GM18907 (cell line): ENCODE data around the gene CXCL16.
A peak's percentile ranks its signal among the peaks of the same experiment; 100 is the strongest.

ENCODE experiments used
- ATAC-seq: cut with Tn5 transposase; IDR thresholded peaks from one replicate; pipeline ENCODE4 v1.9.1; 2021; ENCODE audit warnings: mild to moderate bottlenecking, moderate library complexity; ENCODE audit not compliant: unreplicated experiment

Gene CXCL16, protein sequence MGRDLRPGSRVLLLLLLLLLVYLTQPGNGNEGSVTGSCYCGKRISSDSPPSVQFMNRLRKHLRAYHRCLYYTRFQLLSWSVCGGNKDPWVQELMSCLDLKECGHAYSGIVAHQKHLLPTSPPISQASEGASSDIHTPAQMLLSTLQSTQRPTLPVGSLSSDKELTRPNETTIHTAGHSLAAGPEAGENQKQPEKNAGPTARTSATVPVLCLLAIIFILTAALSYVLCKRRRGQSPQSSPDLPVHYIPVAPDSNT

DNA sequence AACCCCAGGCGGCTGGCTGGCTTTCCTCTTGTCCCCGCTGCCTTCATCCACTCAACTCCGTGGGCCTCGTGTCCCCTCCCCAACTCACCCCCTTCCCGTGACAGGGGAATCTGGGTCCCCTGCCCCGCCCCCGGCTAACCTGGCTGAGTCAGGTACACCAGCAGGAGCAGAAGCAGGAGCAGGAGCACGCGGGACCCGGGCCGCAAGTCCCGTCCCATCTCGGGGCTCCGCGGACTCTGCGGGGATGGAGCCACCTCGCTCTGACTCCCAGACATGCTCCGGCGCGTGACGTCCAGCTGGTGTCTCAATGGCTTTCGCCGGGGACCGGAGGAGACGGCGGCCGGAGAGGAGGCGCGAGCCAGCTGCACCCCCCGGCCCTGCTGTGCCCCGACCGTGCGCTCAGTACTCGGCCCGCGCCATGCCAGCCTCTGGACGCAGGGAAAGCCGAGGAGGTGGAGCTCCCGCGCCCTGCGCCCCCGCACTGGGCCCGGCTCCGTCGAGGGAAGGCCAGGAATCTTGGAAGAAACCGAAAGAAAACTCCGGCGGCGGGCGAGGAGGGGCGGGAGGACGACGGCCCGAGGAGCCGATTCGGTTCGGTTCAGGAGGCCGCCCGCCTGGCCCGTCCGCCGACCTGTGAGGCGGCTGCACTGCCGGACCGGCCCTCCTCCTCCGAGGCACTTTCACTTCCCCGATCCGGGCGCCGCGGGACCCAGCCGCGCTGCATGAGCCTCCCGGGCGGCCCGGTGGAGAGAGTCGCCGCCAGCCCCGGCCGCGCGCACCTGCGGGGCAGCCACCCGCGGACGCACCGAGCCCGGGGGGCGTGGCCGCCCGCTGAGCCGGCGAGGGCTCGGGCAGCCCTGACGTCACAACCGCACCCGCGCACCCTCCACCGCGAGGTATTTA is at the start of gene CXCL16, which contains the start of gene ZMYND15:
Gene CXCL16, minus strand, starts transcription at position 807 of the 903 bp plus-strand sequence. Its CDS starts 589 bp downstream, at position 218.
Gene ZMYND15, plus strand, starts transcription at position 712 of the 903 bp plus-strand sequence. CDS start 716 bp downstream, outside the sequence.
- peak; percentile 46 for ATAC-seq

DNA sequence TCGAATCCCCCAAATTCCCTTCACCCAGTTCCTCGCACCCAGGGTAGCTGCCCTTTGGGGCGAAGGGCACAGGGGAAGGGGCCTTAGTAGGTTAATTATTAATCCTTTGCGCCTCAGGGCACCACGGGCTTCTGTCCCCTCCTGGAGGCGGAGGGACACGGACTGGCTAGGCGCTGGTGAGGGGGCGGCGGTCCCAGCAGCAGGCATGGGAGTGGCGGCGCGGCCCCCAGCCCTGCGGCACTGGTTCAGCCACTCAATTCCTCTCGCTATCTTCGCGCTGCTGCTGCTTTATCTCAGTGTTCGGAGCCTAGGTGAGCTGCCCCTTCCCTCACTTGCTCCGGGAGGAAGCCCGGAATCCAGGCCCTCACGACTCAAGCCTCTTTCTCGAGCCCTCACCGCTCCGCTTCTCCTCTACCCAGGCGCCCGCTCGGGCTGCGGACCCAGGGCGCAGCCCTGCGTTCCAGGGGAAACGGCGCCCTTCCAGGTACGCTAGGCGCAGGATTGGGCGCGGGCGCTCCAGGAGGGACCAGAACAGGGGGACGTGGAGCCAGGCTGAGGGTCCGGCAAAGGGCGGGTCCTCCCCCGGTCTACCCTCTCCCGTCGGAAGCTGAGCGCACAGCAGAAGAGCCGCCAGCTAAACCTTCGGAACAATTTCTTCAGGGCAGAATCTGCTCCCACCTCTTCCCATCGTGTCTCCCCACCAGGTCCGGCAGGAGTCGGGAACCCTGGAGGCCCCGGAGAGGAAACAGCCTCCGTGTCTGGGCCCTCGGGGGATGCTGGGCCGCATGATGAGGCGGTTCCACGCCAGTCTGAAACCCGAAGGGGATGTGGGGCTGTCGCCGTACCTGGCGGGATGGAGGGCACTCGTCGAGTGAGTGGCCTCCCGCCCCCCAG is 49.3 kb upstream of the CXCL16 start, which contains the start of gene GLTPD2:
Gene GLTPD2, plus strand, starts transcription at position 158 of the 894 bp plus-strand sequence. Its CDS starts 48 bp downstream, at position 206.
- ATAC-seq, result no peak

GRCh38 chr17:4788159-4788806 is 48.6 kb upstream of the CXCL16 start:
- no peak for ATAC-seq

GRCh38 chr17:4786516-4786915 is 46.8 kb upstream of the CXCL16 start:
- no peak for ATAC-seq

GRCh38 chr17:4786106-4786511 is 46.4 kb upstream of the CXCL16 start, which contains the start of gene VMO1:
TSS of gene VMO1 (minus strand) at chr17:4786364. CDS start at chr17:4786352, 12 bp downstream.
- ATAC-seq, result no peak

DNA sequence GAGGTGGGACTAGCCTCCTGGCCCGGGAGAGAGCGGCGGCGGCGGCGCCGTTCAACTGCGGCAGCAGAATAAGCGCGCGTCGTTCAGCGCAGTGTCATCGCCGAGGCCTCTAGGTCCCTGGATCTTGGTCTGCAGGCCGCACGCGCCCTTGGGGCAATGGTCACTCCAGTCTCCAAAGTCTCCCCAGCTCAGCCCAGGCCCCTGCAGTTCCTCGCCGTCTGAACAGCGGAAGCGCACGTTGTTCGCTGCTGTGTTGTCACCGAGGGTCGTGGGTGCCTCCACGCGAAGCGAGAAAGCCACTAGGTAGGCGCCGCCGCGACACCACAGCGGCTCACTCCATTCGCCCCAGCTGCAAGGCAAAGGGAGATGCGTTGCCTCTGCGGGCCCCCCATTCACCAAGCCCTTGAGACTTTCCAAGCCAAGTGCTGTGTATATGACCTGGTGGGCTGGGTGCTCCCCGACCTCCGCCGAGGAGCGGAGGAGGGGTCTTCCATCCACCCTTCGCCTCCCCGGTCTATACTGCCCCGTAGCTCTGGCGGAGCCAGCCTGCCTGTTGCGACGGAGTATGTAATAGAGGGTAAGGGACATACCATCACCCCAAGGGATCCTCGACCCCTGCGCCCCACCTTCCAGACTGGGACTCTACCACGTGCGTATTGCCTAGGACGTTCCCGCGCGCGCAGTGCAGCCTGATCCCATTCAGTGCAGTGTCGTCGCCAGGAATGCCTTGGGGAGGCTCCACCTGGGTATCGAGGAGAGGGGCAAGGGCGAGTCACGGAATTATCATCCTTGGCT is 45.8 kb upstream of the CXCL16 start:
- ATAC-seq, result no peak

- no peak for ATAC-seq
Measured at GRCh38 chr17:4782652-4783051, 42.9 kb upstream of the CXCL16 start.

- no peak for ATAC-seq
Measured at GRCh38 chr17:4780325-4780955, 40.7 kb upstream of the CXCL16 start.

- no peak for ATAC-seq
Measured at GRCh38 chr17:4777969-4778760, 38.4 kb upstream of the CXCL16 start.

DNA sequence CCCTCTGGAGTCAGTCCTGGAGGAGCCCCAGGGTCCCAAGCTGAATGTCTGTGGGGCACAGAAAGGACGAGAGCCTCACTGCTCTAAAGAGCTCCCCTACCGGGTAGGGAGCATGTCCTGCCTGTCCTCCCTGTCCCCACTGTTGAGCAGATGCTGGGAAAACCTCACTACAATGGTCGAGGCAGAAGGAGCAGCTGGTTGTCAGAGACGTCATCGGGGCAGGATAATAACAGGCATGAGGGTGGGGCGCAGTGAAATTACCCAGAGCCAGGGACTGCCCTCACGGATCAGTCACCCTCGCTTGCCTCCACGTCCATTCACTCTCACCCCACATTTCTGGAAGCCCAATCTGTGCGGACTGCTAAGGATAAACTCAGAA is 32.5 kb upstream of the CXCL16 start:
- ATAC-seq, result no peak

- no peak for ATAC-seq
Measured at GRCh38 chr17:4771519-4772234, 31.9 kb upstream of the CXCL16 start, which contains the start of gene TM4SF5. TSS of gene TM4SF5 (plus strand) at chr17:4771886. CDS start at chr17:4771923, 37 bp downstream.

DNA sequence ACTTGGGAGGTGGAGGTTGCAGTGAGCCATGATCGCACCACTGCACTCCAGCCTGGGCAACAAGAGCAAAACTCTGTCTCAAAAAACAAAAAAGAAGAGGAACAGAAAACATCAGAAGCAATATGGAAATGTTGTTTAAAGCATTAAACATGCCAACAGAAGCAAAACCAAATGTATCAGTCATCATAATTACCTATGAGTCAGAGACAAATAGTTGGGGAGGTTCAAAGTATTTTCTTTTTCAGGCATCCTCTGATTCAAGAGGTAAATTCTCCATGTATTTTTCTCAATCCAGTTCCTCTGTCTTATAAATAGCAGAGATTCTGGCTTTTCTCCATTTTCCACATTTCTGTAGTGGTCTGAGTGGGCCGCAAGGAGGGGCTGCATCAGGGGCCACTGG is 29.9 kb upstream of the CXCL16 start:
- ATAC-seq, result no peak

DNA sequence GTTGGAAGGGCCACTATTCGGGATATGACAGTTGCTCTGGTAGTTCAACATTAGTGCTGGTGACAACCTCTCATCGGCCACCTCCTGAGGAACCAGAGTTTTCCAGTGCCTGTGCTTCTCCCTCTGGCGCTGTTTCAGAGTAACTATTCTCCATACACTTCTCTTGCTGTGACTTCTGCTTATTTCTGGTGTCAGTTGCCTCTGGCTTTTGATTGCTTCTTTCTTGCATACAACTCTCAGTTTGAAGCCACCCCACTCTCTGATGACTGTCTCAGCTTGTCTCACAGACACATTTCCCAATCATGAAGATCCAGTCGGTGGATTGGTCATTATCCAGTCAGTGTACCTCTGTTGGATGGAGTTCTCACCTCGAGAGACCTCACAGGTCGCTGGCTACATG is 28.6 kb upstream of the CXCL16 start:
- ATAC-seq, result no peak

- ATAC-seq, result no peak
Measured at GRCh38 chr17:4766723-4767122, 27.0 kb upstream of the CXCL16 start.

DNA sequence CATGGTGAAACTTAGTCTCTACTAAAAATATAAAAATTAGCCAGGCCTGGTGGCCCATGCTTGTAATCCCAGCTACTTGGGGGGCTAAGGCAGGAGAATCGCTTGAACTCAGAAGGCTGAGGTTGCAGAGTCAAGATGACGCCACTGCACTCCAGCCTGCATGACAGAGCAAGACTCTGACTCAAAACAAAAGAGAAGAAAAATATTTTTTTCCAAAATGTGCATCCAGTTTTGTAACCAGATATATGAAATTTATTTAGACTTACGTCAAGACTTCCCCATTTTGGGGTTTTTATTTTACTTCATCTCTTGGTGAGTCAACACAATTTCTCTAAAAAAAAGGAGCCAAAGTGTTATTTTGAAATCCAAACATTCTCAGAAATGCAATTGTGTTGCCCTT is 26.5 kb upstream of the CXCL16 start:
- ATAC-seq, result no peak

GRCh38 chr17:4764595-4764994 is 24.9 kb upstream of the CXCL16 start:
- ATAC-seq, result no peak

GRCh38 chr17:4759776-4760236 is 20.1 kb upstream of the CXCL16 start:
- ATAC-seq, result no peak
